Stimulated activated CD4-positive, alpha-beta T cell treated with anti-CD3 and anti-CD28 coated beads, Interleukin-15, amount 100 ng/mL, for 48 hours (primary cell): ENCODE results near the gene IL11.

Experiments
- DNase-seq, 2 donors: peaks; one replicate each; pipeline ENCODE4 v3.0.0-alpha.2; 2020; ENCODE audit warnings: low read depth in 2 of 2

Gene IL11

GRCh38 chr19:55391191-55391670 is 21.0 kb upstream of the IL11 start:
- no peak for DNase-seq

- no peak for DNase-seq
Observed at GRCh38 chr19:55390461-55390880, 20.2 kb upstream of the IL11 start.

- no peak for DNase-seq
Observed at GRCh38 chr19:55389386-55390317, 19.4 kb upstream of the IL11 start.

GRCh38 chr19:55387736-55388497 is 17.7 kb upstream of the IL11 start:
- no peak for DNase-seq

GRCh38 chr19:55386493-55386971 is 16.3 kb upstream of the IL11 start:
- no peak for DNase-seq

- peak; percentile 96 to 97 for DNase-seq
Observed at GRCh38 chr19:55385724-55386492, 15.6 kb upstream of the IL11 start, which contains the start of gene RPL28. RPL28 (plus strand) TSS chr19:55385932; CDS start chr19:55386358, 426 bp downstream.

GRCh38 chr19:55384920-55385723 is 14.9 kb upstream of the IL11 start:
- DNase-seq = peak; percentile 89 to 97

GRCh38 chr19:55384131-55384919 is 14.1 kb upstream of the IL11 start, which contains the start of gene TMEM238:
TMEM238 (minus strand) TSS chr19:55384292; CDS start chr19:55384259, 33 bp downstream.
- no peak for DNase-seq

- no peak for DNase-seq
Observed at GRCh38 chr19:55383279-55384130, 13.2 kb upstream of the IL11 start.

GRCh38 chr19:55382522-55383054 is 12.3 kb upstream of the IL11 start:
- no peak for DNase-seq

- no peak for DNase-seq
Observed at GRCh38 chr19:55382013-55382412, 11.8 kb upstream of the IL11 start.

- no peak for DNase-seq
Observed at GRCh38 chr19:55379174-55379573, 8.9 kb upstream of the IL11 start.

GRCh38 chr19:55377356-55378131 is 7.3 kb upstream of the IL11 start:
- DNase-seq = no peak

GRCh38 chr19:55376241-55376933 is 6.1 kb upstream of the IL11 start, which contains the start of gene TMEM190:
TMEM190 (plus strand) TSS chr19:55376826; CDS start chr19:55376854, 28 bp downstream.
- no peak for DNase-seq

- no peak for DNase-seq
Observed at GRCh38 chr19:55373993-55374757, 3.9 kb upstream of the IL11 start.

- no peak for DNase-seq
Observed at GRCh38 chr19:55373306-55373992, 3.2 kb upstream of the IL11 start.
